CD14-positive monocyte (primary cell): Measurements from ENCODE around the gene PFDN2. TPM values are rescaled to one million over a fixed set of nuclear protein-coding genes. Genes with fewer than 3 reads are reported as not detected.
"Not testable (repeated sequence)": the region's sequence is repeated elsewhere in the genome, so short reads cannot be mapped to it uniquely, and the experiment has no call there.

Experiments used
- DNase-seq, 3 donors: peaks; one replicate each; pipeline ENCODE4 v3.0.0-alpha.2; 2011 to 2022
- H2AFZ ChIP-seq: 2 replicates; pipeline ENCODE4 v1.6.0; 2012; ENCODE audit warnings: mild to moderate bottlenecking, low read depth, low read length, inconsistent platforms; ENCODE audit not compliant: insufficient read depth, poor library complexity, severe bottlenecking
- H3K27ac ChIP-seq, 2 donors: 1 replicate in 1 of 2; 2 replicates in 1 of 2; pipeline ENCODE4 v1.5.1; 2012 to 2013; ENCODE audit warnings: low read length in 2 of 2, control low read depth in 1 of 2, inconsistent platforms in 1 of 2, low read depth in 1 of 2, mild to moderate bottlenecking in 1 of 2
- H3K27me3 ChIP-seq, 2 donors: one replicate each; pipeline versions ENCODE4 v1.6.0 to v1.6.1; 2011 to 2013; ENCODE audit warnings: low read length in 2 of 2; ENCODE audit not compliant: control insufficient read depth in 2 of 2, insufficient read depth in 2 of 2
- H3K36me3 ChIP-seq, 2 donors: replicated peaks in 1 of 2; 1 replicate in 1 of 2; 2 replicates in 1 of 2; pipeline versions ENCODE4 v1.5.1 to v1.6.1; 2012 to 2013; ENCODE audit warnings: low read length in 2 of 2, control low read depth in 1 of 2, inconsistent platforms in 1 of 2, mild to moderate bottlenecking in 1 of 2; ENCODE audit not compliant: insufficient read depth in 2 of 2, control insufficient read depth in 1 of 2
- H3K4me1 ChIP-seq, 2 donors: 1 replicate in 1 of 2; 2 replicates in 1 of 2; pipeline versions ENCODE4 v1.5.1 to v1.6.1; 2012 to 2013; ENCODE audit warnings: low read length in 2 of 2, control low read depth in 1 of 2, inconsistent platforms in 1 of 2, mild to moderate bottlenecking in 1 of 2, moderate library complexity in 1 of 2; ENCODE audit not compliant: insufficient read depth in 2 of 2, control insufficient read depth in 1 of 2
- H3K4me2 ChIP-seq: replicated peaks from 2 replicates; pipeline ENCODE3; 2012; ENCODE audit warnings: low read length, moderate library complexity, mild to moderate bottlenecking; ENCODE audit not compliant: poor library complexity, severe bottlenecking; ENCODE audit errors: extremely low read depth
- H3K4me3 ChIP-seq, 3 experiments: fragments of 200-600 bp in 1 of 3; sonication (generic) in 1 of 3; replicated peaks in 1 of 3; 1 replicate in 2 of 3; 2 replicates in 1 of 3; pipeline ENCODE4 v1.5.1; 2011 to 2013; ENCODE audit warnings: low read length in 3 of 3, mild to moderate bottlenecking in 3 of 3, control low read depth in 2 of 3, low read depth in 2 of 3, inconsistent platforms in 1 of 3, moderate library complexity in 1 of 3
- H3K79me2 ChIP-seq: 2 replicates; pipeline ENCODE4 v1.6.0; 2012; ENCODE audit warnings: mild to moderate bottlenecking, control low read depth, inconsistent platforms, low read length, moderate library complexity; ENCODE audit not compliant: insufficient read depth
- H3K9ac ChIP-seq: 2 replicates; pipeline ENCODE4 v1.6.0; 2017; ENCODE audit warnings: low read length, mild to moderate bottlenecking; ENCODE audit not compliant: insufficient read depth, poor library complexity, severe bottlenecking
- H3K9me3 ChIP-seq, 2 donors: replicated peaks in 1 of 2; 1 replicate in 1 of 2; 2 replicates in 1 of 2; pipeline versions ENCODE4 v1.5.1 to v1.6.1; 2012 to 2013; ENCODE audit warnings: low read length in 2 of 2, control low read depth in 1 of 2; ENCODE audit not compliant: control insufficient read depth in 1 of 2, insufficient read depth in 1 of 2
- H4K20me1 ChIP-seq: 2 replicates; pipeline ENCODE4 v1.6.0; 2012; ENCODE audit warnings: mild to moderate bottlenecking, low read length, control low read depth, moderate library complexity; ENCODE audit not compliant: insufficient read depth
- H3K27ac Mint-ChIP-seq, 7 donors: one replicate each; pipeline ENCODE4 v1.8.0; 2020; ENCODE audit warnings: mild to moderate bottlenecking in 7 of 7, mixed read lengths in 7 of 7, moderate library complexity in 6 of 7, inconsistent platforms in 2 of 7
- H3K27me3 Mint-ChIP-seq, 3 donors: one replicate each; pipeline ENCODE4 v1.8.0; 2021 to 2022; ENCODE audit warnings: low read depth in 3 of 3, mild to moderate bottlenecking in 3 of 3, mixed read lengths in 3 of 3, moderate library complexity in 3 of 3, inconsistent platforms in 1 of 3
- H3K36me3 Mint-ChIP-seq, 2 donors: one replicate each; pipeline ENCODE4 v1.8.0; 2020; ENCODE audit warnings: mixed read lengths in 2 of 2, inconsistent platforms in 1 of 2, mild to moderate bottlenecking in 1 of 2
- H3K4me1 Mint-ChIP-seq: one replicate; pipeline ENCODE4 v1.8.0; 2020; ENCODE audit warnings: mild to moderate bottlenecking, mixed read lengths
- H3K4me3 Mint-ChIP-seq, 2 donors: one replicate each; pipeline ENCODE4 v1.8.0; 2020; ENCODE audit warnings: mild to moderate bottlenecking in 2 of 2, mixed read lengths in 2 of 2, moderate library complexity in 1 of 2
- H3K9me3 Mint-ChIP-seq, 7 donors: one replicate each; pipeline ENCODE4 v1.8.0; 2020 to 2022; ENCODE audit warnings: mixed read lengths in 7 of 7, mild to moderate bottlenecking in 6 of 7, moderate library complexity in 6 of 7, inconsistent platforms in 2 of 7
- CTCF ChIP-seq: fragments of 200-600 bp; IDR thresholded peaks from one replicate; pipeline ENCODE4 v1.8.0; 2022; ENCODE audit warnings: antibody characterized with exemption, mild to moderate bottlenecking
- WGBS: methylation state at CpG from one replicate; pipeline ENCODE4 v1.1.5; 2013; ENCODE audit warnings: missing lambda C conversion rate; ENCODE audit not compliant: insufficient coverage; 5-methylcytosine and 5-hydroxymethylcytosine counted together
- intact Hi-C, 2 donors: fragments of 100-400 bp; cut with micrococcal nuclease; formaldehyde crosslinking; loops; one replicate each; pipeline versions ENCODE4 v1.15.0 to v1.15.1; 2023
- polyA plus RNA-seq, 3 donors: library from polyadenylated mRNA; depleted of rRNA in 1 of 3; unstranded in 2 of 3; stranded (reverse) in 1 of 3; fragments of 300-500 nt in 2 of 3; fragments of >200 nt in 1 of 3; fragmentation: Illumina TruSeq in 2 of 3; gene quantifications; 1 replicate in 2 of 3; 2 replicates in 1 of 3; pipeline ENCODE4 v1.2.3, GENCODE V29; 2012 to 2021

PFDN2 gene
- polyA plus RNA-seq, 3 donors = 59.1 to 80.7 (median 65.6) TPM

- 100% methylated on average over 1 of the region's 6 CpGs for WGBS
- H3K4me3 ChIP-seq, DNase-seq, H3K4me2 ChIP-seq, H2AFZ ChIP-seq, H3K4me3 Mint-ChIP-seq, H3K9me3 ChIP-seq, H3K27me3 ChIP-seq, intact Hi-C loops, H3K9me3 Mint-ChIP-seq, H3K9ac ChIP-seq, H3K27me3 Mint-ChIP-seq: not testable (repeated sequence)
- Mint-ChIP-seq H3K36me3 (peaks cover 47 to 82% of the 10 kb centered on the region in 2 donors), H3K4me1 (peaks cover 58% of the 10 kb centered on the region), H3K27ac (peak overlapping the region in 6 of 7 donors; percentile 58 to 90 (median 80))
- H4K20me1 ChIP-seq = peaks cover 78% of the 10 kb centered on the region
- H3K36me3 ChIP-seq = peaks cover 30 to 62% of the 10 kb centered on the region in 2 donors
- peaks cover 100% of the 10 kb centered on the region for H3K79me2 ChIP-seq
- H3K27ac ChIP-seq = peak overlapping the region in 1 of 2 donors; percentile 22
- H3K4me1 ChIP-seq = peaks cover 29 to 39% of the 10 kb centered on the region in 2 donors
Observed at GRCh38 chr1:161063936-161064335, 53.9 kb downstream of the PFDN2 start.

- H3K79me2 ChIP-seq = peaks cover 100% of the 10 kb centered on the region
- Mint-ChIP-seq H3K27ac (peak overlapping the region in 5 of 7 donors; percentile 5 to 85 (median 53)), H3K4me3 (no peak overlapping the region), H3K4me1 (peaks cover 39% of the 10 kb centered on the region), H3K27me3 (peaks cover 0 to 2% (median 0%) of the 10 kb centered on the region in 3 donors), H3K36me3 (peaks cover 59 to 90% of the 10 kb centered on the region in 2 donors), H3K9me3 (no peaks in the 10 kb centered on the region)
- H4K20me1 ChIP-seq = peaks cover 97% of the 10 kb centered on the region
- no peak for TF ChIP-seq CTCF
- no peaks in the 10 kb centered on the region for H3K27me3 ChIP-seq
- H3K4me3 ChIP-seq = no peak overlapping the region
- peaks cover 12 to 23% of the 10 kb centered on the region in 2 donors for H3K4me1 ChIP-seq
- no peak for DNase-seq
- intact Hi-C loops = no loop called here
- H3K27ac ChIP-seq = peak overlapping the region in 1 of 2 donors; percentile 14
- H3K4me2 ChIP-seq = no peak overlapping the region
- no peak overlapping the region for H3K9ac ChIP-seq
- WGBS = no CpG with 5 or more reads among the region's 4 CpGs
- no peaks in the 10 kb centered on the region for H3K9me3 ChIP-seq
- H3K36me3 ChIP-seq = peaks cover 48 to 84% of the 10 kb centered on the region in 2 donors
- no peak overlapping the region for H2AFZ ChIP-seq
Observed at GRCh38 chr1:161061419-161061818, 56.4 kb downstream of the PFDN2 start.
